HEK293 (cell line): Measurements from ENCODE around the gene TEKTIP1.
A peak's percentile ranks its signal among the peaks of the same experiment; 100 is the strongest.

ENCODE experiments used
- GLIS2 ChIP-seq: fragments of 450-650 bp; formaldehyde crosslinking; IDR thresholded peaks from 2 replicates; pipeline ENCODE4 v1.5.1; 2016; ENCODE audit warnings: missing biosample characterization, missing genetic modification characterization
- TCF7L2 ChIP-seq: IDR thresholded peaks from 2 replicates; pipeline ENCODE4 v1.6.1; 2011; ENCODE audit warnings: low read depth, mild to moderate bottlenecking, inconsistent platforms, low read length, moderate library complexity, borderline replicate concordance
- TRIM28 ChIP-seq: IDR thresholded peaks from 2 replicates; pipeline ENCODE4 v1.6.1; 2011; ENCODE audit warnings: low read length, control low read depth, borderline replicate concordance
- ZBTB17 ChIP-seq: fragments of 450-650 bp; formaldehyde crosslinking; IDR thresholded peaks from 2 replicates; pipeline ENCODE4 v1.5.1; 2016; ENCODE audit warnings: missing biosample characterization, missing genetic modification characterization
- ZBTB21 ChIP-seq: fragments of 450-650 bp; formaldehyde crosslinking; IDR thresholded peaks from 2 replicates; pipeline ENCODE4 v1.5.1; 2017; ENCODE audit warnings: missing biosample characterization, missing genetic modification characterization
- ZNF112 ChIP-seq: fragments of 450-650 bp; formaldehyde crosslinking; IDR thresholded peaks from 2 replicates; pipeline ENCODE4 v1.5.0; 2017; ENCODE audit warnings: missing biosample characterization, missing genetic modification characterization
- ZNF324 ChIP-seq: fragments of 450-650 bp; formaldehyde crosslinking; IDR thresholded peaks from 2 replicates; pipeline ENCODE4 v1.5.1; 2016; ENCODE audit warnings: missing biosample characterization, missing genetic modification characterization
- ZNF335 ChIP-seq: fragments of 450-650 bp; formaldehyde crosslinking; conservative IDR thresholded peaks from 2 replicates; pipeline ENCODE4 v1.5.1; 2016; ENCODE audit warnings: missing biosample characterization, missing genetic modification characterization
- ZNF645 ChIP-seq: fragments of 450-650 bp; formaldehyde crosslinking; IDR thresholded peaks from 2 replicates; pipeline ENCODE4; 2016; ENCODE audit warnings: missing biosample characterization, missing genetic modification characterization
- TF ChIP-seq, protein P1 (sequence below): fragments of 450-650 bp; formaldehyde crosslinking; IDR thresholded peaks from 2 replicates; pipeline ENCODE4 v1.5.1; 2016; ENCODE audit warnings: missing biosample characterization, missing genetic modification characterization
- TF ChIP-seq, protein P2 (sequence below): fragments of 450-650 bp; IDR thresholded peaks from 2 replicates; pipeline ENCODE4 v1.5.1; 2018; ENCODE audit warnings: missing biosample characterization, mild to moderate bottlenecking, missing genetic modification characterization

GRCh38 chr19:3530389-3530788, 8.6 kb upstream of the TEKTIP1 start:
- TF ChIP-seq TCF7L2: no peak
- TF ChIP-seq, protein P1, sequence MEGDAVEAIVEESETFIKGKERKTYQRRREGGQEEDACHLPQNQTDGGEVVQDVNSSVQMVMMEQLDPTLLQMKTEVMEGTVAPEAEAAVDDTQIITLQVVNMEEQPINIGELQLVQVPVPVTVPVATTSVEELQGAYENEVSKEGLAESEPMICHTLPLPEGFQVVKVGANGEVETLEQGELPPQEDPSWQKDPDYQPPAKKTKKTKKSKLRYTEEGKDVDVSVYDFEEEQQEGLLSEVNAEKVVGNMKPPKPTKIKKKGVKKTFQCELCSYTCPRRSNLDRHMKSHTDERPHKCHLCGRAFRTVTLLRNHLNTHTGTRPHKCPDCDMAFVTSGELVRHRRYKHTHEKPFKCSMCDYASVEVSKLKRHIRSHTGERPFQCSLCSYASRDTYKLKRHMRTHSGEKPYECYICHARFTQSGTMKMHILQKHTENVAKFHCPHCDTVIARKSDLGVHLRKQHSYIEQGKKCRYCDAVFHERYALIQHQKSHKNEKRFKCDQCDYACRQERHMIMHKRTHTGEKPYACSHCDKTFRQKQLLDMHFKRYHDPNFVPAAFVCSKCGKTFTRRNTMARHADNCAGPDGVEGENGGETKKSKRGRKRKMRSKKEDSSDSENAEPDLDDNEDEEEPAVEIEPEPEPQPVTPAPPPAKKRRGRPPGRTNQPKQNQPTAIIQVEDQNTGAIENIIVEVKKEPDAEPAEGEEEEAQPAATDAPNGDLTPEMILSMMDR: no peak
- TF ChIP-seq ZBTB17: peak; percentile 69
- TF ChIP-seq ZNF324: no peak
- no peak for TF ChIP-seq ZNF335 (tag by site-specific recombination)
- no peak for TF ChIP-seq ZNF645 (tag by site-specific recombination)
- no peak for TF ChIP-seq GLIS2
- no peak for TF ChIP-seq ZNF112 (tag by site-specific recombination)
- TF ChIP-seq, protein P2, sequence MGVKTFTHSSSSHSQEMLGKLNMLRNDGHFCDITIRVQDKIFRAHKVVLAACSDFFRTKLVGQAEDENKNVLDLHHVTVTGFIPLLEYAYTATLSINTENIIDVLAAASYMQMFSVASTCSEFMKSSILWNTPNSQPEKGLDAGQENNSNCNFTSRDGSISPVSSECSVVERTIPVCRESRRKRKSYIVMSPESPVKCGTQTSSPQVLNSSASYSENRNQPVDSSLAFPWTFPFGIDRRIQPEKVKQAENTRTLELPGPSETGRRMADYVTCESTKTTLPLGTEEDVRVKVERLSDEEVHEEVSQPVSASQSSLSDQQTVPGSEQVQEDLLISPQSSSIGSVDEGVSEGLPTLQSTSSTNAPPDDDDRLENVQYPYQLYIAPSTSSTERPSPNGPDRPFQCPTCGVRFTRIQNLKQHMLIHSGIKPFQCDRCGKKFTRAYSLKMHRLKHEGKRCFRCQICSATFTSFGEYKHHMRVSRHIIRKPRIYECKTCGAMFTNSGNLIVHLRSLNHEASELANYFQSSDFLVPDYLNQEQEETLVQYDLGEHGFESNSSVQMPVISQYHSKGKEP (tag by site-specific recombination): no peak
- no peak for TF ChIP-seq ZBTB21 (tag by site-specific recombination)
- TF ChIP-seq TRIM28: no peak
